Left colon (tissue), 2 donors: ENCODE measurements around the gene NPTXR. TPM values are rescaled to one million over a fixed set of nuclear protein-coding genes. Genes with fewer than 3 reads are reported as not detected.

Experiments
- ATAC-seq: fragments of 200-7000 bp; cut with Tn5 transposase; one replicate; pipeline ENCODE4 v1.9.1; 2020; ENCODE audit warnings: mild to moderate bottlenecking, moderate library complexity
- DNase-seq, 2 donors: peaks; one replicate each; pipeline ENCODE4 v3.0.0-alpha.2; 2020
- intact Hi-C, 2 donors: fragments of 100-400 bp; cut with DNase I in 1 of 2; cut with micrococcal nuclease in 1 of 2; formaldehyde crosslinking; loops; one replicate each; pipeline versions ENCODE4 v1.11.2 to v1.14.0; 2022; cut with DNase I, micrococcal nuclease
- long read RNA-seq: library from polyadenylated mRNA; unstranded; transcript quantifications from one replicate; pipeline ENCODE4 v2.0.0, GENCODE V29; 2021
- total RNA-seq, 2 donors: library from RNA; stranded (reverse); fragmentation: NEBNext Ultra II Directional; extraction: Animal tissue kit (Norgen Biotek cat#: 25700); gene quantifications; one replicate each; pipeline ENCODE4 v1.2.1, GENCODE V29; 2021
- donor health status: DM: no; HTN: no; CAD: no.
- donor health status: DM: yes; HTN: yes; CAD: no.

NPTXR gene
- total RNA-seq = 1 to 10 TPM in 1 of 2 donors, under 1 TPM in 1; 0.46 to 2.5 TPM
- long read RNA-seq, partial matches to known transcripts = 1 of 1 reads
- long read RNA-seq, other reads (novel, unspliced or antisense) = 0 of 1 reads

GRCh38 chr22:38843657-38844314, at the start of gene NPTXR:
NPTXR (minus strand) TSS chr22:38844028.
- peak; percentile 73 for ATAC-seq
- intact Hi-C loops = loop anchor here in 1 of 2 donors (10.0 kb wide), 1 partner anchor 59 kb away; no protein-coding TSS in a partner anchor
- peak in 1 of 2 donors; percentile 52 for DNase-seq

DNA sequence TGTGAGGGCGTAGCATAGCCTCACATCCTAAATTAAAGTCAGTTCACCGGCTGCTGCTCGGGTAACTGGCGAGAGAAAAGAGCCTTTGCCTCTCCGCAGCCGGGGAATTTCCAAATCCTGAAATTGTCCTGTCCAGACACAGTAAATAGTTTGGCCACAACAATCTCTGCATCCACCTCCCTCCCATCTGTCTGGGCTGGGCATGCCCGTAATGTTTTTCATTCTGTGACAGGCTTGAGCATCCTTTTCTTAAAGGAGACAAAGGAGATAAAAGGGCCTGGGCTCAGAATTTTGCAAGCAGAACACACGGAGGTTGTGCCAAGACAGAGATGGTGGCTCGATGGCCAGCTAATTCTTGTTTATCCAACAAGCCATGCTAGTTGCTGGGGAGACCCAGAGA, 47.4 kb upstream of the NPTXR start:
- DNase-seq (no peak), ATAC-seq (no peak)
- intact Hi-C loops = no loop called here

GRCh38 chr22:38890377-38890776, 46.5 kb upstream of the NPTXR start:
- no peak for ATAC-seq
- intact Hi-C loops = no loop called here
- DNase-seq = no peak

GRCh38 chr22:38886333-38886732, 42.5 kb upstream of the NPTXR start:
- DNase-seq (no peak), ATAC-seq (no peak)
- intact Hi-C loops = no loop called here

- ATAC-seq = no peak
- intact Hi-C loops = no loop called here
- DNase-seq = no peak
These were observed 39.3 kb upstream of the NPTXR start for GRCh38 chr22:38882972-38883622.

DNA sequence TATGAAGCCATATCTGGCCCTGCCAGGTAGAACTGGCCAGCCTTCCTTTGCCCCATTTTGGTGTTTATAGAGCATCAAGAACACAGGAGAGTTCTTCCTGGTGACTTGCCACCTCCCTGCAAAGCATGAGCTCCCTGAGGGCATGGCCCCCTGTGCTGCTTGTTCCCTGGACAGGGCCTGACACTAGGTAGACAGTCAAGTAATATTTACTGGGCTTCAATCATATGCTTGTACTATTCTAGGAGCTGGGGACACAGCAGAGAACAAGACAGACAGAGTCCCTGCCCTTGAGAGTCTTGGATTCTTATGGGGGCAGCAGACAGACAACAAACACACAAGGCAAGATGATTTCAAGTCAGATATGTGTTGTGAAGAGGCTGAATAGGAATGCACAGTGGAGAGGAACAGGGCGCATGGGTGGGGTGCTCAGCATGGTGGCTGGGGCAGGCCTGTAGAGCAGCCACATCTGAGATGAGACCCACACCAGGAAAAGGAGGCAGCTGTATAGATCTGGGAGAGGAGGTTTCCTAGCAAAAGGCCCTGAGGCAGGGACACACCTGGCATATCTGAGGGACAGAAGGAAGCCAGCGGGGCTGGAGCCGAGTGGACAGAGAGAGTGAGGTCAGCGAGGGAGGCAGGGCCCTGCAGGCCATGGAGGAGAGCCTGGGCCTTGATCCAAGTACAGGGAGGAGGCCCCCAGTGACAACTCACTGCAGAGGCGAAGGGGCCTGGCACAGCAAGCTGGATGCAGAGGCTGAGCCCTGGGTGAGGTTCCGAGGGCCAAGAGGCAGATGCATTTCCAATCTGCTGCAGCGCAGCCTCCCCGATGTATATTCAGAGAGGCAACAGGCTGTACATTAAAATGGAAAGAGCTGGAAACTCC, 38.4 kb upstream of the NPTXR start:
- intact Hi-C loops = no loop called here
- ATAC-seq = no peak
- no peak for DNase-seq

- ATAC-seq (peak; percentile 12), DNase-seq (no peak)
- intact Hi-C loops = no loop called here
These were observed 37.6 kb upstream of the NPTXR start for GRCh38 chr22:38881464-38881871.

DNA sequence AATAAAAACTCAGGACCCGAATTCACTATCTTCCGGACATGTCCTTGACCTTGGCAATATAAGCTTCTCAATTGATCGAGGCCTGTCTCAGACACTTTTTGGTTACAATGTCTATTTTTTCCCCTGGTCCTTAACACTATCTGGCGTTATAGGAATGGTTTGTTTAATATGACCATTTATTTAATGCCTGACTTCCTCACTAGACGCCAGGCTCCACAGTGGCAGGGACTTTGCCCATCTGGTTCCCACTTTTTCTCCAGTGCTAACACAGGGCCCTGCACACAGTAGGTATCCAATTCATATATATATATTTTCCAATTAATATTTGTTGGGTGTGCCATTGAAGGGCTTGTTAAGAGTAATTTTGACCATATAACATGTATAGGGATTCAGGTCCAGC, 36.1 kb upstream of the NPTXR start:
- DNase-seq (no peak), ATAC-seq (no peak)
- intact Hi-C loops = no loop called here

DNA sequence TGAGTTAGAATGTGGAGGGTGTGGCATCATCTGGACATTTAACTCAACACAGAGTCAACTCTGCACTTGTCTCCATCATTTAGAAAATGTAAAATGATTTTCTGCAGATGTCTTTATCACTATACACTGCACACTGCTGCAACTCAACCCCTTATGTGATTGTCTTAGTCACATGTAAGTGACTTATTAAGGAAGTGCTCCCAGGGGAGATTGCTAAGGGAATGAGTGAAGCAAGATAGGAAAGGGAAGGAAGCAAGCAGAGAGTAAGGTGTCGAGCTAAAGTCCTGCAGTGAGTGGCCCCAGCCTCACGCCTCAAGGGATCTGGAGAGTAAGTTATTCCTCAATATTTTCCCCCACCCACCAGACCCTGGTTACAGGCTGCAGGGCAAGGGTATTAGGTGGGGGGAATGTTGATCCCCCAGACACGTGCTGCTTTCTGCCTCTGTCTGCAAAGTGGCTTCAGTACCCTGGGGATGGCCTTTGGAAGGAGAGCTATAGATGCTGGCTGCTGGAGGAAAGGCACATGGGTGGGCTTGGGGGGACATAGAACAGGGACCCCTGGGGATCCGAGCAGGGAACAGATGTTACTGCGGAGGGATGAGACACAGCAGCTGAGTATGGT, 35.4 kb upstream of the NPTXR start:
- intact Hi-C loops = no loop called here
- no peak for ATAC-seq

DNA sequence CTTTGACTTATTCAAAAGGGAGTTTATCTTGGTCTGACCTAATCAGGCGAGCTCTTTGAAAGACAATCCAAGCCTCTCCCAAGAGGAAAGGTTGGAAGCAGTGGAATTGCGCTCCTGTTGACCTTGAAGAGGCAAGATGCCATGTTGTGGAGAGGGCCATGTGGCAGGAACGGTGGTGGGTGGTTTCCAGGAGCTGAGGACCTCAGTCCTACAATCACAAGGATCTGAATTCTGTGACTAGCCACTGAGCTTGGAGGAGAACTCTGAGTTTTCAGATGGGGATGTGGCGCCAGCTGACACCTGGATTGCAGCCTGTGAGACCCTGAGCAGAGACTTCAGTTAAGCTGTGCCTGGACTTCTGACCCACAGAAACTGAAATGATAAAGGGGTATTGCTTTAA, 34.2 kb upstream of the NPTXR start:
- intact Hi-C loops = no loop called here
- ATAC-seq (no peak), DNase-seq (no peak)

More for the DNA sequence above, 35.4 kb upstream of the NPTXR start:
- DNase-seq = no peak

DNA sequence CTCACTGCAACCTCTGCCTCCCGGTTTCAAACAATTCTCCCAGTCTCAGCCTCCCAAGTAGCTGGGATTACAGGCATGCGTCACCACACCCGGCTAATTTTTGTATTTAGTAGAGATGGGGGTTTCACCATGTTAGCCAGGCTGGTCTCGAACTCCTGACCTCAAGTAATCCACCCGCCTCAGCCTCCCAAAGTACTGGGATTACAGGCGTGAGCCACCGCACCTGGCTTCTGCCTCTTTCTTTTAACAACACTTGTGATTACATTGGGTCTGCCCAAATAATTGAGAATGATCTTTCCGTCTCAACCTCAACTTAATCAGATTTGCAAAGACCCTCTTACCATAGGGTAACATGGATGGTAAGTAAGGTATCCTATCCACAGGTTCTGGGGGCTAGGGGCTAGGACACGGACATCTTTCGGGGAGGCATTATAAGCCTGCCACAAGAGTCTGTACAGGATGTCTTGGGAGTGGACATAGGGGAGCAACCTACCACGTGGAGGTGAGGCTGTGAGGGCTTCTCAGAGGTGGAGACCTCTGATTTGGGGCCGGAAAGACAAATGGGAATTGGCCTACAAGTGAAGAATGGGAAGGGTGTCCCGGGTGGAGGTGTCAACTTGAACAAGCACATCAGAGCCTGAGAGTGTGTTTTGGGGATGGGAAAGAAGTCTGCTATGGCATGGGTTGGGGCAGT, 30.8 kb upstream of the NPTXR start:
- no peak for ATAC-seq
- DNase-seq = no peak
- intact Hi-C loops = no loop called here

GRCh38 chr22:38873469-38874411, 29.9 kb upstream of the NPTXR start:
- intact Hi-C loops = no loop called here
- ATAC-seq (no peak), DNase-seq (no peak)

DNA sequence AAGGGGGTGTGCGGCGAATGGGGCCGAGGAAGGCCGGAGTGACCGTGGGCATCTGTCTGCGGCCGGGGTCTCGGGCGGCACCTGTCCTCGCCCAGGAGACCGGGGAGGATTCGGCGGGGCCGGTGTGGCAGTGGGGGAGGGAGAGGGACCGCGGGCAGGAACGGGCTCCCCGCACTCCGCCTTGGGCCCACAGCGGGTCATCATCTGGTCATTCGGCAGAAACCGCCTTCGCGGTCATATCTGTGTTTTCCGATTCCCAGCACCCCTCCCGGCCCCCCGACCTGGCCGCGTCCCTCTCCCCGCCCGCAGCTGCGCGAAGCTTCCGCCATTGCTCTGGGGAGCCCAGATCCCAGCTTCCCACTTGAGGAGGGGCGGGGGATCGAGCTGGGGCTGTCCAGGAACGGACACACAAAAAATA, 29.0 kb upstream of the NPTXR start:
- peak; percentile 16 for ATAC-seq
- intact Hi-C loops = no loop called here
- DNase-seq = peak in 1 of 2 donors; percentile 56

DNA sequence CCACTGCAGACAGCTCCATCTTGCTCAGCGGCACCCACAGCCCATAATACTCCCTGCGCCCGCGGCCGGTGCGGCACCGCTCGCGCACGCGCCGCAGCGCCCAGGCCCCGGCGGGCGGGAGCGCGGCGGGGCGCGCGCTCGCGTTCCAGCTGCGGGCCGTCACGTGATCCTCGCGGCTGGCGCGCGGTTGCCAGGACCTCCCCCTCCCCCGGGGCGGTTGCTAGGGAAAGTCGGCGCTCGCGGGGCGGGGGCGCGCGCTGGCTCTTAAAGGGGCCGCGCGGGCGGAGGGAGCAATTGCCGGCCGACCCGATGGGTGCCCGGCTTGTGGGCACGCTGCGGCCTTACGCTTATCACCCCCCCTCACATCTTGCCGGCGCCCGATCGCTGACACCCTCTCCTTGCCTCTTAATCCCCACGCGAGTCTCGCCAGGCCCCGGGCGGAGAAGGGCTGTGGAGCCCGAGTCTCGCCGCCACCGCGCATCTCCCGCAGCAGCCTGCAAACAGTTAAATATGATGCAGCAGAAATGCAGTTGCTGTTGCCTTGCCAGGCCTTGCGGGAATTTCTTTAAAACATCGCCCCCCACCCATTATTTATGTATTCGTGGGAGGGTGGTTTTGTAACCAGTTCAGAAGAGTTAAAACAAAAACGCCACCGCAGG, 28.5 kb upstream of the NPTXR start, which contains the start of gene CBX6:
Gene CBX6 (minus strand): TSS at position 45 of the 659 bp plus-strand sequence. CDS start 26 bp downstream, at position 19.
- intact Hi-C loops = no loop called here
- DNase-seq (peak; percentile 89 to 95), ATAC-seq (peak; percentile 82)

GRCh38 chr22:38871360-38872171, 27.7 kb upstream of the NPTXR start:
- DNase-seq (peak in 1 of 2 donors; percentile 33), ATAC-seq (no peak)
- intact Hi-C loops = no loop called here

DNA sequence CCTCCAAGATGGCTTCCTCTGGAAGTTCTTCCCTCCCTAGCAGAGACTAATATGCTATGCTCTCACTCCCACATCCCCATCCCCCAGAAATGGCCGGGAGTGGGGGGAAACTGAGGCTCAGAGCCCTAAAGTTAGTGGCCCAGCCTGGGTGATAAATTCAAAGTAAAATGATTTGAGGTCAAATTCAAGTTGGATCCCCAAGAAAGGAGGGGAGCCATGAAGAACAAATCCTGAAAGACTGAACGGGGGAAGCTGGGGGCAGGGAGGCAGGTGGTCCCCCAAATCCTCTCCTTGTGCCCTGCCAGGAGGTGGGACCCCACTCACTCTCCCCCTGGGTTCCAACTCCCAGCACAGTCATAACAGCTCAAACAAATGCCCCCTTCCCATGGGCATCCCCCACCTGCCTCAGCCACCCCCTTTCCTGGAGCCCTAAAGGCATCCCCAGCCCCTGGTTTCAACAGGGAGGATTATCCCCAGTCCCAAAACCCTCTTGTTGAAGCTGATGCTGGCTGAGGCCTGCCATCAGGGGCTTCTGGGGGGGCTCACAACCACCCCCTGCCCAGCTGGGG, 27.0 kb upstream of the NPTXR start:
- DNase-seq = no peak
- ATAC-seq = no peak
- intact Hi-C loops = no loop called here
